Loucy (cell line): ENCODE results near the gene ZNF469.

Experiments used
- EZH2phosphoT487 ChIP-seq: fragments of 200-600 bp; IDR thresholded peaks from 2 replicates; pipeline ENCODE4 v1.6.1; 2018; ENCODE audit warnings: antibody characterized with exemption, mild to moderate bottlenecking, moderate library complexity, borderline replicate concordance
- TF ChIP-seq, protein P1 (sequence below): fragments of 200-600 bp; sonication (generic); conservative IDR thresholded peaks from 2 replicates; pipeline ENCODE4 v1.5.1; 2014; ENCODE audit warnings: mild to moderate bottlenecking, antibody characterized with exemption, low read length

DNA sequence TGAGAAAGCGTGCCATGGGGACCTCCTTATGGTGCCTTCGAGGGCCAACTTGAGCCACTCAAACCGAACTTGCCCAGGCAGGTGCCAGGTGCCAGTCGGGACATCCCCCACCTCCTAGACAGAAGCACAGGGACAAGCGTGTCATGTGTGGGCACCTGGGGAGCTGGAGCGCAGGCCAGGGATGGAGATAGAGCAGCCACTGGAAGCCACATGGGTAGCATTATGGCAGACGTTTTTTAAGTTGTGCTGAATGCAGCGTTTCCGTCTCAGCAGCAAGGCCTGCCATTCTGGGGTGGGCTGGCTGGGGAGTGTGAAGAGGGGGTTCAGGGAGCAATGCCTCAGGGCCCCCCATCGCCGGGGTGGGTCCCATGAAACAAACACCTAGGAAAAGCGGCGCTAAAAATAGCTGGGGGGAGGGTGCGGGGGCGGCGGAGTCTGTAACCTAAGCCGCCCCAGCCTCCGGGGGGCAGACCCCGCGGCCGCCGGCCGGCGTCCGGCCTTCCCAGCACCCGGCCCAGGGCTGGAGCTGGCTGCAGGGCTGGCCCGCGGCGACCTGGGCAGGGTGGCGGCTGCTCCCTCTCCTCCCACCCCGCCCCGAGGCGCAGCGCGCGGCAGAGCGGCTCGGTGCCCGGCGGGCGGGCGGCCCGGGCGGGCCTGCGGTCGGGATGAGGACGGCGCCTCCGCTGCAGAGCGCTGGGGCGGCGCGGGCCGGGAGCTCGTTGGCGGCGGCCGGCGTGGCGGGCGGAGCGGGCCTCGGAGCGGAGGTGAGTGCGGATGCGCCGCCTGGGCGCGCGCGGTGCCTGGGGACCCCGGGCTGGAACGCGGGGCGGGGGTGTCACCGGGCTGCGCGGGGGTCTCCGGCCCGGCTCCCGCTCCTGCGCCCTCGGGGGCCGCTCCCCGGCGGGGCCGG lies at the start of gene ZNF469:
- TF ChIP-seq, protein P1, sequence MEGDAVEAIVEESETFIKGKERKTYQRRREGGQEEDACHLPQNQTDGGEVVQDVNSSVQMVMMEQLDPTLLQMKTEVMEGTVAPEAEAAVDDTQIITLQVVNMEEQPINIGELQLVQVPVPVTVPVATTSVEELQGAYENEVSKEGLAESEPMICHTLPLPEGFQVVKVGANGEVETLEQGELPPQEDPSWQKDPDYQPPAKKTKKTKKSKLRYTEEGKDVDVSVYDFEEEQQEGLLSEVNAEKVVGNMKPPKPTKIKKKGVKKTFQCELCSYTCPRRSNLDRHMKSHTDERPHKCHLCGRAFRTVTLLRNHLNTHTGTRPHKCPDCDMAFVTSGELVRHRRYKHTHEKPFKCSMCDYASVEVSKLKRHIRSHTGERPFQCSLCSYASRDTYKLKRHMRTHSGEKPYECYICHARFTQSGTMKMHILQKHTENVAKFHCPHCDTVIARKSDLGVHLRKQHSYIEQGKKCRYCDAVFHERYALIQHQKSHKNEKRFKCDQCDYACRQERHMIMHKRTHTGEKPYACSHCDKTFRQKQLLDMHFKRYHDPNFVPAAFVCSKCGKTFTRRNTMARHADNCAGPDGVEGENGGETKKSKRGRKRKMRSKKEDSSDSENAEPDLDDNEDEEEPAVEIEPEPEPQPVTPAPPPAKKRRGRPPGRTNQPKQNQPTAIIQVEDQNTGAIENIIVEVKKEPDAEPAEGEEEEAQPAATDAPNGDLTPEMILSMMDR = no peak
- TF ChIP-seq EZH2phosphoT487 = no peak
